Heart left ventricle (tissue), 13 donors: Measurements from ENCODE around the gene ITGB3BP.

Experiments used
- POLR2A ChIP-seq, 2 donors: fragments of 450-650 bp; IDR thresholded peaks; one replicate each; pipeline ENCODE4 v1.6.1; 2017; ENCODE audit warnings: antibody characterized with exemption in 2 of 2, mild to moderate bottlenecking in 2 of 2, moderate library complexity in 2 of 2
- TF ChIP-seq, protein P1 (sequence below), 12 donors: fragments of 200-600 bp; sonication (generic) in 4 of 12; IDR thresholded peaks; one replicate each; pipeline versions ENCODE4 v1.5.0 to v1.8.0; 2018 to 2022; ENCODE audit warnings: antibody characterized with exemption in 12 of 12, mild to moderate bottlenecking in 5 of 12
- donor health status: ischemic (EF 13 %, LVEDD 7.1; RV severe dilation, severe dysfunction).
- donor health status: DM: no; HTN: yes; CAD: no.
- donor health status: DM: no; HTN: no; CAD: no.
- donor health status: ischemic (EF 25% LVEDD 6.9; RV normal size, moderate dysfunction).
- donor health status: ischemic (EF 25% LVEDD 5.7; RV mildly dilated, moderate dysfunction).
- donor health status: ischemic (EF 35%, LVEDD 5.7; RV mildly dilated, moderate dysfunction).
- donor health status: nonischemic (EF 11% LVEDD 7.7; RV severe dilation, severe dysfunction).
- donor health status: DM: yes; HTN: yes; CAD: no.
- donor health status: PGD.
- donor health status: ischemic (EF 29% LVEDD 5.4; RV normal size, mild dysfunction).
- donor health status: nonischemic (EF 23%, LVEDD 6.1; RV moderate dilation, normal function).

DNA sequence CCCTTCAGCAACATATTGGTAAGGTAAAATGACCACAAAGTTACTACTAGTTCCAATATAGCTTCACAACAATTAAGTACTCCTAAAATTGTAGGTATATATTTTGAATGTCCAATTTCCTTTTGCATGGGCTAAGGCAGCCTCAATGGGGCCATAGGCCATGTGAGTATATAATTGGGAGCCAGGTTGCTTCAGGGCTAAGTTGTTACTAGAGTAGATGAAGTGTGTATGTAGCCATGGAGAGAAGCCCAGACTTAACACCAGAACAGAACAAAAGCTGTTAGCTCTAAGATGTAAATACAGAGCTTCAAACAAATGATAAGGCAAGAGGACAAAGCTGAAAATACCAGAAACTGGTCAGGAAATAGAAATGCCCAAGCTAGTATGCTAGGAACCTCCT, 16.2 kb downstream of the ITGB3BP start:
- TF ChIP-seq, protein P1, sequence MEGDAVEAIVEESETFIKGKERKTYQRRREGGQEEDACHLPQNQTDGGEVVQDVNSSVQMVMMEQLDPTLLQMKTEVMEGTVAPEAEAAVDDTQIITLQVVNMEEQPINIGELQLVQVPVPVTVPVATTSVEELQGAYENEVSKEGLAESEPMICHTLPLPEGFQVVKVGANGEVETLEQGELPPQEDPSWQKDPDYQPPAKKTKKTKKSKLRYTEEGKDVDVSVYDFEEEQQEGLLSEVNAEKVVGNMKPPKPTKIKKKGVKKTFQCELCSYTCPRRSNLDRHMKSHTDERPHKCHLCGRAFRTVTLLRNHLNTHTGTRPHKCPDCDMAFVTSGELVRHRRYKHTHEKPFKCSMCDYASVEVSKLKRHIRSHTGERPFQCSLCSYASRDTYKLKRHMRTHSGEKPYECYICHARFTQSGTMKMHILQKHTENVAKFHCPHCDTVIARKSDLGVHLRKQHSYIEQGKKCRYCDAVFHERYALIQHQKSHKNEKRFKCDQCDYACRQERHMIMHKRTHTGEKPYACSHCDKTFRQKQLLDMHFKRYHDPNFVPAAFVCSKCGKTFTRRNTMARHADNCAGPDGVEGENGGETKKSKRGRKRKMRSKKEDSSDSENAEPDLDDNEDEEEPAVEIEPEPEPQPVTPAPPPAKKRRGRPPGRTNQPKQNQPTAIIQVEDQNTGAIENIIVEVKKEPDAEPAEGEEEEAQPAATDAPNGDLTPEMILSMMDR (IDR thresholded peaks at IDR 0.05), result no peak
- no peak for TF ChIP-seq POLR2A (IDR thresholded peaks at IDR 0.05)
